Skeletal muscle cell (primary cell): ENCODE data around the gene ENOX1.

ENCODE experiments used
- DNase-seq: peaks from one replicate; pipeline ENCODE4 v3.0.0-alpha.2; 2010; ENCODE audit warnings: low read depth
- H3K4me3 ChIP-seq: 2 replicates; pipeline ENCODE4 v1.5.1; 2011; ENCODE audit warnings: low read depth, mild to moderate bottlenecking, control low read depth, low read length, moderate library complexity

ENOX1 gene

DNA sequence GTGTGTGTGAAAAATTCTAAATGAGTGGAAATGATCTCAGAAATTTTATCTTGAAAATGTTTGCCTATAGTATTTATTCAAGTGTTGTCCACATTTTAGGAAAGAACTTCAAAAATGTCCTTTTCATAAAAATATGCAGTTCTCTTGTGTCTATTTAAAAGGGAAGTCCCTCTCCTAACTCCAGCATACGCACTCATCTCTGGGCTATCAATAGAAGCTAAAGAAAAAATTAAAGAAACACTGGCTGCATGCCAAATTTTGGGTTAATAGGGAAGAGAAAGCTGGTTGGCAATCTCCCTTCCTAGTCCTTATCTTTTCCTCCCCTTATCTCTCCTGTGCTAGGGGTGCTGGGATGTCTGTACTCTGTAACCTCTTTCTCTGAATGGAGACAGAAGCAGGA is 313.3 kb downstream of the ENOX1 start:
- no peak overlapping the region for H3K4me3 ChIP-seq
- no peak for DNase-seq

DNA sequence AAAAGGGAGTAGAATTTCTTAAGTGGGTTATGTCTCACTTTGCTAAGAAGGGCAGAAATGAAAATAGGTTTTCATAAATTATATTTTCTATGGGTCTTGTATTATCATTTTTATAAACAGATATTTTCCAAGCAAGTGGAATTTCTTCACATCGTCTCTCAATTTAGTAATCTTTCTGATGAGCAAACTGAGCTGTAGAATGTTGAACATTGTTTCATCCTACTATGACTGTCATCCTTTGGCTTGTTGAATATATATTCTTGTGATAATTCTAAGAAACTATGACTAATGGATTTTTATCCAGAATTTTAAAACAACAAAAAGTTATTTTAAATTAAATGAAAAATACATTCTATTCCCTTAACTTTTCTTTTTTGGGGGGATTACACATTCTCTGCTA is 313.8 kb downstream of the ENOX1 start:
- no peak for DNase-seq

DNA sequence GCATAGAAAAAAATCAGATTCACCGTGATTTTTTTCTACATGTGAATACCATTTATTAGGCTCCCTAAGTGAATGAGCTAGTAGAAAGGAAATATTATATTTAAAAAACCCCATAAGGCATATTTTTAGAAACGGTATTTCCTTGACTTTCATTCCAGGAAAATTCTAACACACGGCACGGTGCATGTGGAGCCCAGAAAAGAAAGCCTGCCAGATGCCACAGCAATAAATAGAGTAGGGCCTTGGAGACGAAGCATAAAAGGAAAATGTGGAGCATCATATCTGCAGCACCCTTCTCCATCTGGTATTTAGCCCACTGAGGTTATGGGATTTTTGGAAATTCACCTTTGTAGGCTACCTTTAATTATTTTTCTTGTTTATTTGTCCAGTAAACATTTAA is 314.4 kb downstream of the ENOX1 start:
- no peak for DNase-seq
- no peak overlapping the region for H3K4me3 ChIP-seq

More for the DNA sequence above, 313.8 kb downstream of the ENOX1 start:
- H3K4me3 ChIP-seq = no peak overlapping the region

- no peak overlapping the region for H3K4me3 ChIP-seq
- DNase-seq = no peak
These were observed 316.2 kb downstream of the ENOX1 start for GRCh38 chr13:43470610-43471009.

DNA sequence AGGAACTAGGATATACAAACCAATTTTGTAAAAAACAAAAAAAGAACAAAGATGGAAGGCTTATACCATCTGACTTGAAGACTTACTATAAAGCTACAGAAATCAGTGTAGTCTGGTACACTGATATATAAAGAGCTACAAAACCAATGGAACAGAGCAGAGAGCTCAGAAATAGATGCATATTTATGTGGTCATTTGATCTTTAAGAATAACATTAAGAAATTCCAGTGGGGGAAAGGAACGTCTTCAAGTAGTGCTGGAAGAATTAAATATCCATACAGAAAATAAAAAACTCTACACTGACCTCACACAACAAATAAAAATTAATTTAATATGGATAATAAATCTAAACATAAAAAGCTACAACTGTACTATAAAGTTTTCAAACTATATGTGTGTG is 317.0 kb downstream of the ENOX1 start:
- no peak for DNase-seq
- H3K4me3 ChIP-seq = no peak overlapping the region

DNA sequence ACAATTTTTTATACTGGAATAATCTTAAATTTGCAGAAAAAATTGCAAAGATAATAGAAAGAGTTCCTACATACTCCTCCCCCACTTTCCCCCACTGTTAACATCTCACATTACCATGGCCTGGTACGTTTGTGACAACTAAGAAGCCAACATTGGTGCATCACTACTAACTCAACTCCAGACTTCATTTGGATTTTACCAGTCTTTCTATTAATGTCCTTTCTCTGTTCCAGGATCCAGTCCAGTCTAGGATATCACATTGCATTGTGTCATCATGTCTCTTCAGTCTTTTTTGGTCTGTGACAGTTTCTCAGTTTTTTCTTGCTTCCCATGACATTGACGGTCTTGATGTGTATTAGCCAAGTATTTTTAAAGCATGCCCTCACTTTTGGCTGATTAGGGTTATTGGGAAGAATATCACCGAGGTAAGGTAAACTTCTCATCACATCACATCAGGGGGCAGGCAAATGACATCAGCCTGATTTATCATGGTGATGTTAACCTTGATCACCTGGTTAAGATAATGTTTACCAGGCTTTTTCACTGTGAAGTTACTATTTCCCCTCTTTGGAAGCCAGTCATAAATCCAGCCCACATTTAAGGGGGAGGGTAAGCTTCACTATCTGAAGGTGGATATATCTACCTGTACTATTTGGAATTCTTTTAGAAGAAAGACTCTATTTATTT is 322.1 kb downstream of the ENOX1 start:
- H3K4me3 ChIP-seq = no peak overlapping the region
- no peak for DNase-seq

DNA sequence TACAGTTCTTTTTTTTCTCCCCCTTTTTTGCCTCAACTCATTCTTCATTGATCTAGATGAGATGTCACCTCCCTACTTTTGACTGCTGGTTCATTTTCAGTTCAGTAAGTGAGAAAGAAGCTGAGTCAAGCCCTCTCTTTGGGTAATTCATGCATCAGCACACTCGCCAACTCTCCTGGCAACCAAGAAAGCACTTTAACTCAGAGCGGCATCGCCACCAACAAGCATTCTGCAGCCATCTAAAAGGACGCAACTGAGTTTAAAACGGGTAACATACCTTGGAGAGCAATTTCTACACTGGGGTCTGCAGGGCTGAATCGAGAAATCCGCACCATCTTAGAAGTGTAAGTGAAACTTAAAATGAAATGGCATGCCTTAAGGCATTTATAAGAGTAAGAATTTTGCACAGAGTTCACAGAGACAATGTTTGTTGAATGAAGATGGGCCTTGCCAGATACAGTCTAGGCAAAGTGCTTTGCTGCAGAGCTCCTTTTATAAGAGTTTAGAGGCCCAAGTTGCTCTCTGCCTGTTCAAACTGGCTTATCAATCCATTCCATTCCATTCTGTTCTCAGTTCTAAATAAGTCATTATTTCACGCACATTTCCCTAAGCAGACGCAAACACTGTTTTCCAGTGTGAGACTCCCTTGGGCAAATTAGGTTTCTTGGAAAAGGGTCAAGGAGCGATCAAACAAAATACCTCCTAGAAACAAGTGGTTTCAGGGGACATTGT is 338.0 kb downstream of the ENOX1 start:
- DNase-seq = no peak
- no peak overlapping the region for H3K4me3 ChIP-seq

DNA sequence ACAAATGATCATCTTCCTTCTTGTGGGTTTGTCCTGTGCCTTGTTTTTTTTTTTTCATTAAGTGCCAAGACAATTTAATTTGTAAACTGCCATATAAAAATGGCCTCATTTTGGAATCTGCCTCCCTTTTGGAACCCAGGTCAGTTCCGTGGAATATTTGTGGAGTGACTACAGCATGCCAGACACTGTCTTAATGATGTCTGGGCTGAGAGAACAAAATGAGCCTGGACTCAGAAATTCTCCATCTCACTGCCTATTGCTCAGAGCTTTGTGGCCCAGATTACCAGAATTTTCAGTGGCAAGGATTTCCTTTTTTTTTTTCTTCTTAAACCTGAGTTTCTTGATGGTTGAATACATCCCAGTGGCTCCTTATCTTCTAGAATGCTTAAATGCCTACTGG is 340.6 kb downstream of the ENOX1 start:
- DNase-seq = no peak
- no peak overlapping the region for H3K4me3 ChIP-seq

DNA sequence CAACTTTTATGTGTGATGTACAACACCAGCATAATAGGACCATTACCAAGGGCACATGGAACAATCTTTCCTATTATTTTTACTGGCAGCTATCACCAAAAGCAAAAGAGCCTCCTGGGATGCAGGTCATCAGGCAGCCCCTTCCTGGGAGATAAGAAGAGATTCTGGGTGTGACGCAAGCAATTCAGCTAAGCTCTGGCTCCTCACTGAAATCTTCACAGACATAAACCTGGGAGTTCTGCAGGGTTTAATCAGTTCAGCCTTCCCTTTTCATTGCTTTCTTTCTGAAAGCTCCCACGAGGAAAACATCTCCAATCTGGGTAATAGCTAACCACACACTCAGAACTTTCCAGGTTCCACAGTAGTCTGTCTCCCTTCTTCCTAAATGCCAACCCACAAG is 341.1 kb downstream of the ENOX1 start:
- no peak for DNase-seq
- no peak overlapping the region for H3K4me3 ChIP-seq

- H3K4me3 ChIP-seq = no peak overlapping the region
- DNase-seq = no peak
These were observed 342.7 kb downstream of the ENOX1 start for GRCh38 chr13:43444081-43444480.

GRCh38 chr13:43441899-43442499 is 344.8 kb downstream of the ENOX1 start:
- no peak overlapping the region for H3K4me3 ChIP-seq
- no peak for DNase-seq

DNA sequence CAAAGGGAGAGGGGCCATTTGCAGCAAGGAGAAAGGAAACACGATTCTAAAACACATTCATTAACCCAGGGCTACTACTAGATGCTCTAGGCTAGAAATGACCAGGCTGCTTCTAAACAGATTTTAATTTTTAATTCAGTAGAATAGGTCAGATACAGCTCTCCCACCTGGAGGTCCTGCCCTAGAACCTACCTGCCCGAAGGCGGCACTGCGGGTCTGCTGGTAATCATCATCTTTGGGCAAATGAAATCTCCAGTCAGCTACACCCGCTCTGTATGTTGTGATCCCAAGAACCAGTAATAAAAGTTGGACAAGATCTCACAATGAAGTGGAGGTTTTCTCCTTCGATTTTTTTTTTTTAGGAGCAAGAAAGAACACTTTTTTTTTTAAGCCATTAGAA is 345.3 kb downstream of the ENOX1 start:
- no peak overlapping the region for H3K4me3 ChIP-seq
- DNase-seq = no peak

DNA sequence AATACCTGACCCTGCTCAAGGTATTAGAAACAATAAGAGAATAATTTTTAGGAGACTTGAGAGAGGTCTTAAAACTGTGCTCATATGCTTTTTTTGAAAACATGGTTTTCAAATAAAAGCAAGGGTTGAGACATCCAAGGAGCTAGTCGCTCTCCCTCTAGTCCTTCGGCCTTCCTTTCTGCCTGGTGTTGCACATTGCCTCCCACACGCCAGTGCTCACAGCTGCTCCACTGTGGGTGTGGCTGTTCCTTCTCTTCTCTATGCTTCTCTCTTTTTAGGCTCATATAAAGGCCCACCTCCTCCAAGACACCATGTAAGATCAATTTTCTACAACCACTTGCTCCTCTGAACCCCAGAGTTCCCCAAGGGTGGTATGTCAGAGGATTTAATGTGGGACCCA is 352.6 kb downstream of the ENOX1 start:
- no peak overlapping the region for H3K4me3 ChIP-seq
- DNase-seq = no peak

DNA sequence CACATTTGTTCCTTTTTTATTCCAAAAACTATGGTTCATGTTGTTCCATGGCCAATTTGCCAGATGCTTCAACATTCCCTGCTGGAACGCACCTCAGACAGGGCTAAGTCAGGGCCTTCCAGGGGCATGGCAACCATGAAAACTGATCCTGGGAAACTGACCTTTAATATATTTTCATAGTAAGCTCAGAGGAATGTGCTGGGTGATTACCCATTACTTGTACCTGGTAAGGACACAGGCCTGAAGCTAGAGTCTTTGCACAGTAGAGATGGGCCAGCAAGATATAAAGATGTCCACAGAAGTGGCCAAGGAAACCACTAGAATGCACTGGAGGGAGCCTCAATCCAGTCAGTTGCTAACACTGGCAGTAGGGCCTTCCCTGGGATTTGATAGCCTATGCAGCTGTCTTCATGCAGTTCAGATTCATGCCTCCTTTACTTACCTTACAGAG is 353.1 kb downstream of the ENOX1 start:
- no peak overlapping the region for H3K4me3 ChIP-seq
- no peak for DNase-seq

DNA sequence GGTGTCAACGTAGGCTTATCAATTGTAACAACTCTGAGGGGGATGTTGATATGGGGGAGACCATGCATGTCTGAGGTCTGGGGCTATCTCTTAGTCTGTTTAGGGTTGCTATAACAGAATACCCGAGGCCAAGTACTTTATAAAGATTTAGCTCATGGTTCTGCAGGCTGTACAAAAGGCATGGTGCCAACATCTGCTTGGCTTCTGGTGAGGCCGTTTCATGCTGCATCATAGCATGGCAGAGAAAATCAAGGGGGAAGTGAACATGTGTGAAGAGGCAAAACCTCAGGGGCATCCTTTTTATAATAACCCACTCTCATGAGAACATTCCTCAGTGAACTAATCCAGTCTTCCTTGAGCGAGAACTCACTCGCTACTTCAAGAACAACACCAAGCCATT is 353.8 kb downstream of the ENOX1 start:
- H3K4me3 ChIP-seq = no peak overlapping the region
- DNase-seq = no peak

- DNase-seq = no peak
- H3K4me3 ChIP-seq = no peak overlapping the region
These were observed 354.9 kb downstream of the ENOX1 start for GRCh38 chr13:43431841-43432240.

DNA sequence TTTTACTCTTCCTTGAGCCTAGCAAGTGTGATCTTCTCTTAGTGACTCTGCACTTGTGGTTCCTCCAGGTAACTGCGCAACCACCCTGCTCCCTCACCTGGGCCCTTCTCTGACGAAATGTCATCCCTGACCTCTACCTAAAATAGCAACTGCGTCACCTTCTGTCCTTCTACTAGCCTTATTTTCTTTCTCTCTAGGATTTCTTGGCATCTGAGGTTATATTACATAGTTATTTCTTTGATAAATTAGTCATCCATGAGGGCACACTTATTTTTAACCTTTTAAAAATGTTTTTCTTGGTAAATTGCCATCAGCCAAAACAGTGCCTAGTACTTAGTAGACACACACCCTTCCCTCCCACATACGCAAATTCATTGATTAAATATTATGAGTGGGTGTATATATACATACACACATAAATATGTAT is 355.5 kb downstream of the ENOX1 start:
- H3K4me3 ChIP-seq = no peak overlapping the region
- no peak for DNase-seq

DNA sequence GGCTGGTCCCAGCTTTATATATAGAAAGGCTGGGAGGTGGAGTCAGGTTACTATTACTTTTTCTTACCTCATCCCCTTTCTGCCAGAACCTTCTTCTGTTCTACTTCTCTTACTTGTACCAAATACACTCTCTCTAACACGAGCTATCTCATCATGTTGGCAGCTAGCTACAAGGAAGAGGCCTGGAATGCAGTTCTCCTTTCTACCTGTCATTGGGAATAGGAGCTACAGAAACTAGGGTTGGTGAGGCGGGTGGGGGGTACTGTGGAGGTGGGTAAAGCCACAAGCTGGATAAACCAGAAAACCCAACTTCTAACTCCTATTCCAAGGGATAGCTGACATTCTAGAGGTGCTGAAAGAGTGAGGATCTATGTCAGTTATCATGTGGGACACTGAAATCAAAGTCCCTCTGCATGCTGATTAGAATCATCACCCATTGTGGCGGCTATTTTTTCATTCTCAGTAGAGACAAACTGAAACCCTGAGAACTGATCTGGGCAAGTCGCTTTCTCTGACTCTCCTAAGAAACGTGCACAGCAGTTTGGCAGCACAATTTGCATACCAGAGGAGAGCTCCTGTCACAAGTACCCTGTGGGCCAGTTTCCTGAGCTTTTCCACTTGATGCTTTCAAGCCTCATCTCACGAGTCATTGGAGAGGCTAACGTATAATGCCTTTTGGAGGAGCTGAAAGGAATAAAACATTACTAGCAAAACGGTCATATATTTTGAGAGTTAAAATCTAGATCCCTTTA is 358.1 kb downstream of the ENOX1 start:
- no peak for DNase-seq
- H3K4me3 ChIP-seq = no peak overlapping the region

GRCh38 chr13:43426355-43426754 is 360.4 kb downstream of the ENOX1 start:
- no peak for DNase-seq
- H3K4me3 ChIP-seq = no peak overlapping the region

GRCh38 chr13:43425234-43425633 is 361.5 kb downstream of the ENOX1 start:
- DNase-seq = no peak
- no peak overlapping the region for H3K4me3 ChIP-seq
